ENCODE measurements around the gene SCAF4.
"Not testable (repeated sequence)": the region's sequence is repeated elsewhere in the genome, so short reads cannot be mapped to it uniquely, and the experiment has no call there.

The SCAF4 gene

GRCh38 chr21:31641416-31641922 lies 90.4 kb downstream of the SCAF4 start:
- DNase-seq (ENCODE audit: low read depth): no peak

DNA sequence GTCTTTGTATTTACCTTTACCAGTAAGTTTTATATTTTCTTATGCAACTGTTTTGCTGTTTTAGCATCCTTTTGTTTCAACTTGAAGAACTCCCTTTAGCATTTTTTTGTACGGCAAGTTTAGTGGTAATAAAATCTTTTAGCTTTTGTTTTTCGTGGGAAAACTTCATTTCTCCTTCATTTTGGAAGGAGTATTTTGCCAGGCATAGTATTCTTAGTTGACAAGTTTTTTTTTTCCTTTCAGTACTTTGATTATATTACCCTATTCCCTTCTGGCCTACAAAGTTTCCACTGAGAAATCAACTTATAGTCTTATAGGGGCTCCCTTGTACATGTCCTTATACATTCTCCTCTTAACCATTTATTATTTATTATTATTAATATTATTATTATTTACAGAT lies 95.0 kb downstream of the SCAF4 start:
- DNase-seq (ENCODE audit: low read depth): no peak

DNA sequence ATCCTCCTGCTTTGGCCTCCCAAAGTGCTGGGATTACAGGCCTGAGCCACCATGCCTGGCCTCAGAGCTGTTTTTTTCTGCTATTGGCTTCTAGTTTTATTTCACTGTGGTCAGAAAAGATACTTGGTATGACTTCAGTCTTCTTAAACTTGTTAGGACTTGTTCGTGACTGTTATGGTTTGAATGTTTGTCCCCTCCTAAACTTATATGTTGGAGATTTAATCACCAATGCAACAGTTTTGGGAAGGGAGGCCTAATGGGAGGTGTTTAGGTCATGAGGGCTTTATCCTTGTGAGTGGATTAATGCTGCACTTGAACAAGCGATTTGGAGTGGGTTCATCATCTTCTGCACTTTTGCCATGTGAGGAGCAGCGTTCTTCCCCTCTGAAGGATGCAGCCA lies 96.9 kb downstream of the SCAF4 start:
- DNase-seq (ENCODE audit: low read depth): no peak

DNA sequence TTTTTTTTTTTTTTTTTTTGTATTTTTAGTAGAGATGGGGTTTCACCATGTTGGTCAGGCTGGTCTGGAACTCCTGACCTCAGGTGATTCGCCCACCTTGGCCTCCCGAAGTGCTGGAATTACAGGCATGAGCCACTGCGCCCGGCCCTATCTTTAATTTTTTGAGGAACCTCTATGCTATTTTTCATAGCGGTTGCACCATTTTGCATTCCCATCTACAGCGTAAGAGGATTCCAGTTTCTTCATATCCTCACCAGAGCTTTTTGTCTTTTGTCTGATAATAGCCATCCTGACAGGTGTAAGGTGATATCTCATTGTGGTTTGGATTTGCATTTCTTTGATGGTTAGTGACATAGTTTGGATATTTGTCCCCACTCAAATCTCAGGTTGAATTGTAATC lies 100.0 kb downstream of the SCAF4 start:
- not testable (repeated sequence) for DNase-seq (ENCODE audit: low read depth)

DNA sequence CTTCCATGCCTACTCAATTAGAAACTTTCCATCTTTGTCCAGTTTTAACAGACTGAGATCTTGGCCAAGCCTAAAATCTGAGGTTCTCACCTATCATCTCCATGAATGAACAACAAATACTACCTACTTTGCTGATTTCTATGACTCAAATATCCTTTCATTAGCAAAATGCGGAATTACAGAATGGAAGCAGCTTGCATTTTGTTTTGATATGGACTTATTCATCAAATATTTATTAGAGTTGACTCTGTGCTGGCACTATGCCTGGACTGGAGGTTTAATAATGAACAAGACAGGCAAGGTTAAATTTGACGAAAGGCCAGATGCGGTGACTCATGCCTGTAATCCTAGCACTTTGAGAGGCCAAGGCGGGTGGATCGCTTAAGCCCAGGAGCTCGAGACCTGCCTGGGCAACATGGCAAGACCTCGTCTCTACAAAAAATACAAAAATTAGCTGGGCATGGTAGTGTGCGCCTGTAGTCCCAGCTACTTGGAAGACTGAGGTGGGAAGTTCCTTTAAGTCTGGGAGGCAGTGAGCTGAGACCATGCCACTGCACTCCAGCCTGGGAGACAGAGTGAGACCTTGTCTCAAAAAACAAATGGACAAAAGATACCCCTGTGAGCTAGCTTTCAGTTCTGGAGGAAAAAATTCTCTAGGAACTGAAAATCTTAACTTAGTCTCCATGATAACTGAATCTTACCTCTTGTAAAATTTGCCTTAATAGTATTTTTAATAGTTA lies 101.8 kb downstream of the SCAF4 start:
- DNase-seq (ENCODE audit: low read depth): no peak

- DNase-seq (ENCODE audit: low read depth): no peak
These were observed 106.9 kb downstream of the SCAF4 start for GRCh38 chr21:31624961-31625491.

DNA sequence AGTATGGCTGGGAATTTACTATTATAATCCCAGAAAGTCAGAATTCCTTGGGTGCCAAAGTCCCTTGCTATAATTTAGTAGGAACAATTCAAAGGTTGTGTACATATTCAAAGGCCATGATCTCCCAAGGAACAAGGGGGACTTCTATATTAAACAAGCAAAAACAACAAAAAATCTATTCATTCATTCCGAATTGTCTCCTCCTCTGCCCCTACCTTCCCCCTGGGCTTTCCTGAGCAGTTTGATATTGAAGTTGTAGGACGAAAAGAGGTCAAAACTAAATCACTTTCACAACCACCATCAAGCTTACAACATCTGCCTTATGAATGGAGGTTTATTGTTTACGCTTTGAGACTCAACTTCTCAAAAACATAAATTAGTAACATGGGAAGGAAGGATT lies 107.7 kb downstream of the SCAF4 start:
- no peak for DNase-seq (ENCODE audit: low read depth)

GRCh38 chr21:31623664-31624063 lies 108.3 kb downstream of the SCAF4 start:
- no peak for DNase-seq (ENCODE audit: low read depth)

GRCh38 chr21:31622397-31622796 lies 109.5 kb downstream of the SCAF4 start:
- DNase-seq (ENCODE audit: low read depth): no peak
